CD8-positive, alpha-beta memory T cell (primary cell): Measurements from ENCODE around the gene CD52. TPM values are rescaled to one million over a fixed set of nuclear protein-coding genes. Genes with fewer than 3 reads are reported as not detected.

ENCODE experiments used
- CTCF ChIA-PET: fragments of 350-600 bp; sonication (Branson Sonifier 250); formaldehyde crosslinking; loops from one replicate; lab custom pipeline; 2021; ENCODE audit warnings: antibody characterized with exemption; lab: Charles Lee
- POLR2A ChIA-PET: fragments of 350-600 bp; sonication (Branson Sonifier 250); formaldehyde crosslinking; loops from one replicate; lab custom pipeline; 2021; ENCODE audit warnings: antibody characterized with exemption; lab: Charles Lee
- DNase-seq, 5 donors: peaks; one replicate each; pipeline versions ENCODE4 v3.0.0 to v3.0.0-alpha.2; 2020 to 2022; ENCODE audit warnings: mixed read lengths in 1 of 5
- H3K27ac ChIP-seq: one replicate; pipeline ENCODE4 v1.7.0; 2013; ENCODE audit warnings: low read depth, mild to moderate bottlenecking, low read length, moderate library complexity
- H3K27me3 ChIP-seq: 2 replicates; pipeline ENCODE4 v1.7.0; 2013; ENCODE audit warnings: low read length, mild to moderate bottlenecking; ENCODE audit not compliant: insufficient read depth, poor library complexity, severe bottlenecking
- H3K36me3 ChIP-seq: 2 replicates; pipeline ENCODE4 v1.7.0; 2013; ENCODE audit warnings: mild to moderate bottlenecking, low read length, moderate library complexity; ENCODE audit not compliant: insufficient read depth
- H3K4me1 ChIP-seq: 2 replicates; pipeline ENCODE4 v1.7.0; 2013; ENCODE audit warnings: mild to moderate bottlenecking, low read length, moderate library complexity; ENCODE audit not compliant: insufficient read depth
- H3K4me3 ChIP-seq: 2 replicates; pipeline ENCODE4 v1.7.0; 2013; ENCODE audit warnings: mild to moderate bottlenecking, low read length
- H3K9me3 ChIP-seq: 2 replicates; pipeline ENCODE4 v1.7.0; 2013; ENCODE audit warnings: mild to moderate bottlenecking, low read length
- H3K27ac Mint-ChIP-seq, 8 donors: one replicate each; pipeline ENCODE4 v1.8.0; 2020 to 2021; ENCODE audit warnings: mixed read lengths in 8 of 8, mild to moderate bottlenecking in 6 of 8, inconsistent platforms in 3 of 8, moderate library complexity in 3 of 8
- H3K27me3 Mint-ChIP-seq, 2 donors: one replicate each; pipeline ENCODE4 v1.8.0; 2020 to 2021; ENCODE audit warnings: mixed read lengths in 2 of 2, mild to moderate bottlenecking in 1 of 2, moderate library complexity in 1 of 2
- H3K36me3 Mint-ChIP-seq, 3 donors: one replicate each; pipeline ENCODE4 v1.8.0; 2020 to 2021; ENCODE audit warnings: mixed read lengths in 3 of 3, inconsistent platforms in 1 of 3, mild to moderate bottlenecking in 1 of 3
- H3K4me1 Mint-ChIP-seq, 3 donors: one replicate each; pipeline ENCODE4 v1.8.0; 2020 to 2021; ENCODE audit warnings: mixed read lengths in 3 of 3, inconsistent platforms in 1 of 3, mild to moderate bottlenecking in 1 of 3
- H3K4me3 Mint-ChIP-seq, 7 donors: one replicate each; pipeline ENCODE4 v1.8.0; 2020 to 2021; ENCODE audit warnings: mixed read lengths in 7 of 7, mild to moderate bottlenecking in 6 of 7, moderate library complexity in 4 of 7, inconsistent platforms in 2 of 7
- H3K9me3 Mint-ChIP-seq, 5 donors: one replicate each; pipeline ENCODE4 v1.8.0; 2020 to 2022; ENCODE audit warnings: mixed read lengths in 5 of 5, mild to moderate bottlenecking in 3 of 5, moderate library complexity in 2 of 5, inconsistent platforms in 1 of 5
- polyA plus RNA-seq: library from polyadenylated mRNA; unstranded; fragments of 300-500 nt; fragmentation: Illumina TruSeq; gene quantifications from one replicate; pipeline ENCODE4 v1.2.3, GENCODE V29; 2021
- total RNA-seq, 2 experiments: library from RNA; stranded (reverse); gene quantifications; one replicate each; pipeline ENCODE4 v1.2.3, GENCODE V29; 2021

CD52 gene
- total and polyA plus RNA-seq, 3 experiments from 2014 or later: 355 to 7,622 (median 388) TPM

DNA sequence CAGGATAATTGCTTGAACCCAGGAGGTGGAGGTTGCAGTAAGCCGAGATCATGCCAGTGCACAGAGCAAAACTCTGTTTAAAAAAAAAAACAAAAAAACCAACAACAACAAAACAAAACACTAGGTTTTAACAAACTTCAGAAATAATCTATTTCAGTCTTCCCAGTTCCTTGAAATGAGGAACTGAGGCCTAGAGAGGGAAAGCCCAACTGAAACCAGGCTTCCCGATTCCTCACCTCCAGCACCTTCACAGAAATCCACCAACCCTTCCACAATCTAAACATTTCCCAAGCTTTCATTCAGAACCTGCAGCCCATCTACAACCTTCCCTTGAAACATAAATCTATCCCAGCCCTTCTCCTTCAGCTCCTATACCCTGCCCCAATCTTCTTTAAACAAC, 612 bp upstream of the CD52 start:
- H3K27me3 Mint-ChIP-seq: peaks cover 0 to 2% of the 10 kb centered on the region in 2 donors
- no peak for DNase-seq
- Histone ChIP-seq H3K27me3 (no peaks in the 10 kb centered on the region), H3K27ac (peak overlapping the region; percentile 52), H3K4me3 (peak overlapping the region; percentile 93), H3K9me3 (no peaks in the 10 kb centered on the region), H3K4me1 (peaks cover 64% of the 10 kb centered on the region), H3K36me3 (peaks cover 20% of the 10 kb centered on the region)
- ChIA-PET CTCF (interaction anchor here (1.0 to 32.6 kb wide), 9 partner anchors 8 to 172 kb away, joined by 3 to 840 read pairs (median 5); partner anchors contain the start of genes C1orf232, SH3BGRL3, UBXN11 and ZNF593), POLR2A (interaction anchor here (0.6 to 10.4 kb wide), 6 partner anchors 10 to 47 kb away, joined by 3 to 287 read pairs (median 11); partner anchors contain the start of genes SH3BGRL3 and UBXN11)
- no peaks in the 10 kb centered on the region for H3K9me3 Mint-ChIP-seq
- peaks cover 6 to 38% (median 15%) of the 10 kb centered on the region in 3 donors for H3K36me3 Mint-ChIP-seq
- H3K4me1 Mint-ChIP-seq: peaks cover 67 to 77% (median 69%) of the 10 kb centered on the region in 3 donors
- H3K4me3 Mint-ChIP-seq: peak overlapping the region; percentile 81 to 99 (median 92)
- peak overlapping the region in 7 of 8 donors; percentile 55 to 96 (median 89) for H3K27ac Mint-ChIP-seq

- peaks cover 13 to 51% (median 15%) of the 10 kb centered on the region in 3 donors for H3K36me3 Mint-ChIP-seq
- peaks cover 0 to 2% of the 10 kb centered on the region in 2 donors for H3K27me3 Mint-ChIP-seq
- Histone ChIP-seq H3K27ac (peak overlapping the region; percentile 71), H3K9me3 (no peaks in the 10 kb centered on the region), H3K36me3 (peaks cover 34% of the 10 kb centered on the region), H3K4me3 (peak overlapping the region; percentile 93), H3K27me3 (no peaks in the 10 kb centered on the region), H3K4me1 (peaks cover 74% of the 10 kb centered on the region)
- H3K27ac Mint-ChIP-seq: peak overlapping the region; percentile 55 to 96 (median 90)
- peak overlapping the region; percentile 81 to 99 (median 92) for H3K4me3 Mint-ChIP-seq
- no peaks in the 10 kb centered on the region for H3K9me3 Mint-ChIP-seq
- peaks cover 70 to 84% (median 76%) of the 10 kb centered on the region in 3 donors for H3K4me1 Mint-ChIP-seq
- ChIA-PET POLR2A (interaction anchor here (0.5 to 10.4 kb wide), 8 partner anchors 11 to 267 kb away, joined by 3 to 287 read pairs (median 5); partner anchors contain the start of genes SH3BGRL3 and UBXN11), CTCF (interaction anchor here (1.0 to 32.6 kb wide), 15 partner anchors 10 to 173 kb away, joined by 3 to 840 read pairs (median 5); partner anchors contain the start of genes C1orf232, CEP85, LIN28A and SH3BGRL3)
- no peak for DNase-seq
These were observed 743 bp downstream of the CD52 start for GRCh38 chr1:26318338-26319064.

- Histone ChIP-seq H3K4me3 (peak overlapping the region; percentile 93), H3K4me1 (peaks cover 52% of the 10 kb centered on the region), H3K36me3 (peaks cover 44% of the 10 kb centered on the region), H3K27ac (no peak overlapping the region), H3K9me3 (no peaks in the 10 kb centered on the region), H3K27me3 (no peaks in the 10 kb centered on the region)
- peak overlapping the region; percentile 81 to 99 (median 91) for H3K4me3 Mint-ChIP-seq
- ChIA-PET POLR2A (interaction anchor here (1.0 to 10.4 kb wide), 5 partner anchors 33 to 99 kb away, joined by 3 to 287 read pairs (median 6); partner anchors contain the start of genes CEP85 and SH3BGRL3), CTCF (interaction anchor here (0.8 to 32.6 kb wide), 20 partner anchors 10 to 158 kb away, joined by 3 to 840 read pairs (median 10); partner anchors contain the start of genes C1orf232, CEP85, SH3BGRL3 and UBXN11)
- H3K4me1 Mint-ChIP-seq: peaks cover 51 to 68% (median 59%) of the 10 kb centered on the region in 3 donors
- no peak for DNase-seq
- no peaks in the 10 kb centered on the region for H3K9me3 Mint-ChIP-seq
- H3K36me3 Mint-ChIP-seq: peaks cover 15 to 67% (median 15%) of the 10 kb centered on the region in 3 donors
- H3K27ac Mint-ChIP-seq: peak overlapping the region; percentile 55 to 100 (median 95)
- H3K27me3 Mint-ChIP-seq: peaks cover 0 to 2% of the 10 kb centered on the region in 2 donors
These were observed 3.1 kb downstream of the CD52 start for GRCh38 chr1:26320896-26321295.

DNA sequence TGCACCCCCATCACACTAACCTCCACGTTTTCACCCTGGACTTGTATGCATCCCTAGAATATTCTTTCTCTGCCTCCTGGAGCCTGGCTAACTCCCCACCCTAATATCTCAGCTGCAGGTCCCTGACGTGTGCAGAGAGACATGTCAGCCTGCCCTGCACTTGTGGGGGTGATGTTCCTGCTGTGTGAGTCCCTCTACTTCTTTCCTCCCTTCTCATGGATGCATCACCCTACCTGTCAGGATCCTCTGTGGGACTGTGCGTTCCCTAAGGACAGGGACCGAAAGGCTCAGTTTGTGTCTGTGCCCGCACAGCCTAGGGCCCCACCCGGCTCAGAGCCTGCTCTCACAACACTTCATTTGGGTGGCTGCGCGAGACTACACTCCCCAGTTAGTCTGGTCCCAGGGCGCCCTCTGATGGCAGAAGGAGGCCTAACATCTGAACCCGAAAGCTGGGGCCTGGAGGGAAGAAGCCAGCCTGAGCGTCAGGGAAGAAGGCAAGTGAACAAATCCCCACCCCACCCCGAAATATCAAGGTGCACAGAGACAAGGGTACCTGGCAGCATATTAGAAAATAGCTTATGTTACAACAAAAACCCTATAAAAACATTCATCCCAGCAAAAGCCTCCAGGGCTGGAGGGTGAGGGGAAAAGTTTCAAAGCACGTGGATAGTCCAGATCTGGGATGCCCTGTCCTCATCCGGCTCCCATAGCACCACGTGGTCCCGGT, 3.7 kb downstream of the CD52 start:
- ChIA-PET CTCF (interaction anchor here (0.6 to 32.6 kb wide), 32 partner anchors 10 to 177 kb away, joined by 3 to 840 read pairs (median 6); partner anchors contain the start of genes C1orf232, CEP85, SH3BGRL3 and UBXN11), POLR2A (interaction anchor here (0.5 to 10.4 kb wide), 10 partner anchors 9 to 98 kb away, joined by 3 to 287 read pairs (median 6); partner anchors contain the start of genes CEP85 and SH3BGRL3)
- Mint-ChIP-seq H3K36me3 (peaks cover 15 to 67% (median 15%) of the 10 kb centered on the region in 3 donors), H3K4me1 (peaks cover 47 to 63% (median 53%) of the 10 kb centered on the region in 3 donors), H3K27ac (peak overlapping the region; percentile 41 to 100 (median 95)), H3K9me3 (no peaks in the 10 kb centered on the region), H3K27me3 (peaks cover 0 to 2% of the 10 kb centered on the region in 2 donors), H3K4me3 (peak overlapping the region; percentile 75 to 99 (median 91))
- no peaks in the 10 kb centered on the region for H3K9me3 ChIP-seq
- H3K27me3 ChIP-seq: no peaks in the 10 kb centered on the region
- H3K27ac ChIP-seq: no peak overlapping the region
- H3K4me3 ChIP-seq: peak overlapping the region; percentile 93
- H3K4me1 ChIP-seq: peaks cover 46% of the 10 kb centered on the region
- DNase-seq: peak; percentile 85 to 94 (median 90)
- peaks cover 44% of the 10 kb centered on the region for H3K36me3 ChIP-seq

DNA sequence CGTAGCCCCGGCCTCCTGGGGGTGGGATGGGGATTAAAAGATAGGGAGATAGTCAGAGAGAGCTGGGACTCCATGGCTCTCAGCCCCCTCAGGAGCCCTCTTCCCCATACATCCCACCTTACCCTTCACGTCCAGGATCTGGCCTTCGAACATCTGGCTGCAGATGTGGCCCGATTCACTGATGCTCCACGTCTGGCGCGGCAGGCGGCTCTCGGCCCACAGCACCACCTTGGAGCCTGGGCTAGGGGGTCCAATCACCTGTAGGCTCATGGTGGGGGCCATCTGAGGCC, 4.2 kb downstream of the CD52 start:
- CTCF ChIA-PET: interaction anchor here (0.6 to 32.6 kb wide), 30 partner anchors 9 to 178 kb away, joined by 3 to 840 read pairs (median 7); partner anchors contain the start of genes C1orf232, CEP85, SH3BGRL3 and UBXN11
- H3K36me3 ChIP-seq: peaks cover 44% of the 10 kb centered on the region

GRCh38 chr1:26323382-26323781, 5.6 kb downstream of the CD52 start:
- peaks cover 32 to 48% (median 38%) of the 10 kb centered on the region in 3 donors for H3K4me1 Mint-ChIP-seq
- Histone ChIP-seq H3K9me3 (no peaks in the 10 kb centered on the region), H3K4me1 (peaks cover 34% of the 10 kb centered on the region), H3K27me3 (no peaks in the 10 kb centered on the region), H3K4me3 (no peak overlapping the region), H3K36me3 (peaks cover 44% of the 10 kb centered on the region), H3K27ac (no peak overlapping the region)
- H3K4me3 Mint-ChIP-seq: peak overlapping the region in 3 of 7 donors; percentile 30 to 47 (median 41)
- H3K27me3 Mint-ChIP-seq: no peaks in the 10 kb centered on the region
- CTCF ChIA-PET: interaction anchor here (0.8 to 32.6 kb wide), 5 partner anchors 39 to 177 kb away, joined by 3 to 840 read pairs (median 17); partner anchors contain the start of genes CEP85 and SH3BGRL3
- POLR2A ChIA-PET: interaction anchor here (0.9 to 10.4 kb wide), 4 partner anchors 36 to 67 kb away, joined by 5 to 287 read pairs (median 55); partner anchors contain the start of gene SH3BGRL3
- no peaks in the 10 kb centered on the region for H3K9me3 Mint-ChIP-seq
- H3K36me3 Mint-ChIP-seq: peaks cover 9 to 66% (median 15%) of the 10 kb centered on the region in 3 donors
- peak overlapping the region in 6 of 8 donors; percentile 29 to 79 (median 68) for H3K27ac Mint-ChIP-seq
- DNase-seq: no peak

More for the DNA sequence above, 4.2 kb downstream of the CD52 start:
- Mint-ChIP-seq H3K27ac (peak overlapping the region in 6 of 8 donors; percentile 34 to 99 (median 58)), H3K4me3 (peak overlapping the region in 3 of 7 donors; percentile 16 to 44 (median 29)), H3K36me3 (peaks cover 15 to 71% (median 15%) of the 10 kb centered on the region in 3 donors), H3K27me3 (peaks cover 0 to 2% of the 10 kb centered on the region in 2 donors), H3K4me1 (peaks cover 43 to 58% (median 48%) of the 10 kb centered on the region in 3 donors), H3K9me3 (no peaks in the 10 kb centered on the region)
- H3K9me3 ChIP-seq: no peaks in the 10 kb centered on the region
- peaks cover 41% of the 10 kb centered on the region for H3K4me1 ChIP-seq
- no peak overlapping the region for H3K4me3 ChIP-seq
- POLR2A ChIA-PET: interaction anchor here (0.5 to 10.4 kb wide), 7 partner anchors 8 to 95 kb away, joined by 4 to 287 read pairs (median 6); partner anchors contain the start of genes CEP85 and SH3BGRL3
- DNase-seq: no peak
- no peak overlapping the region for H3K27ac ChIP-seq
- no peaks in the 10 kb centered on the region for H3K27me3 ChIP-seq

GRCh38 chr1:26324550-26324949, 6.8 kb downstream of the CD52 start:
- Mint-ChIP-seq H3K27ac (peak overlapping the region in 3 of 8 donors; percentile 35 to 92 (median 47)), H3K9me3 (no peaks in the 10 kb centered on the region), H3K36me3 (peaks cover 9 to 56% (median 15%) of the 10 kb centered on the region in 3 donors), H3K27me3 (no peaks in the 10 kb centered on the region), H3K4me1 (peaks cover 29 to 45% (median 38%) of the 10 kb centered on the region in 3 donors), H3K4me3 (peak overlapping the region in 1 of 7 donors; percentile 33)
- Histone ChIP-seq H3K4me1 (peaks cover 34% of the 10 kb centered on the region), H3K9me3 (no peaks in the 10 kb centered on the region), H3K4me3 (no peak overlapping the region), H3K36me3 (peaks cover 44% of the 10 kb centered on the region), H3K27ac (no peak overlapping the region), H3K27me3 (no peaks in the 10 kb centered on the region)
- POLR2A ChIA-PET: interaction anchor here (0.6 to 8.4 kb wide), 4 partner anchors 17 to 66 kb away, joined by 4 to 104 read pairs (median 6); partner anchors contain the start of gene SH3BGRL3
- DNase-seq: no peak
- CTCF ChIA-PET: interaction anchor here (32.6 kb wide), 1 partner anchor 40 kb away, joined by 840 read pairs; the partner anchor contains the start of gene SH3BGRL3
